K562 (cell line): ENCODE results near the gene SFT2D2.

ENCODE experiments used
- CBX5 ChIP-seq: IDR thresholded peaks from 2 replicates; pipeline ENCODE4 v1.6.1; 2014; ENCODE audit warnings: low read depth, borderline replicate concordance
- CHD2 ChIP-seq: IDR thresholded peaks from 2 replicates; pipeline ENCODE4 v1.6.1; 2011; ENCODE audit warnings: low read depth, low read length
- FOXJ3 ChIP-seq: sonication (generic); formaldehyde crosslinking; IDR thresholded peaks from 2 replicates; pipeline ENCODE4 v1.4.0; 2020; ENCODE audit warnings: mild to moderate bottlenecking, missing genetic modification reagents
- GABPA ChIP-seq: fragments of 200-800 bp; sonication (Bioruptor generic); conservative IDR thresholded peaks from 2 replicates; pipeline ENCODE4 v1.6.1; 2016; ENCODE audit warnings: low read depth, missing genetic modification characterization, missing compliant biosample characterization
- JUN ChIP-seq, 2 experiments: sonication (generic) in 1 of 2; formaldehyde crosslinking in 1 of 2; IDR thresholded peaks; 2 replicates each; pipeline versions ENCODE4 v1.6.1 to v1.8.0; 2012 to 2022; ENCODE audit warnings: borderline replicate concordance in 2 of 2, mild to moderate bottlenecking in 2 of 2, improper control_type of control experiment in 1 of 2, low read depth in 1 of 2, low read length in 1 of 2, missing genetic modification reagents in 1 of 2
- SIN3A ChIP-seq, 2 experiments: fragments of 150-350 bp in 1 of 2; IDR thresholded peaks; 2 replicates each; pipeline ENCODE4 v1.6.1; 2011 to 2016; ENCODE audit warnings: borderline replicate concordance in 2 of 2, low read depth in 2 of 2, low read length in 2 of 2, mild to moderate bottlenecking in 2 of 2, moderate library complexity in 2 of 2; ENCODE audit not compliant: control insufficient read depth in 1 of 2
- TF ChIP-seq, protein P1 (sequence below), 3 experiments: IDR thresholded peaks in 2 of 3; conservative IDR thresholded peaks in 1 of 3; 2 replicates each; pipeline ENCODE4 v1.5.1; 2011 to 2012; ENCODE audit warnings: low read length in 3 of 3, mild to moderate bottlenecking in 3 of 3, control low read depth in 2 of 3, improper control_type of control experiment in 1 of 3, inconsistent platforms in 1 of 3, low read depth in 1 of 3, mixed read lengths in 1 of 3, moderate library complexity in 1 of 3; ENCODE audit not compliant: insufficient read depth in 2 of 3
- TF ChIP-seq, protein P2 (sequence below): sonication (generic); formaldehyde crosslinking; IDR thresholded peaks from 2 replicates; pipeline ENCODE4 v1.8.1; 2022; ENCODE audit warnings: missing genetic modification reagents
- TF ChIP-seq, protein P3 (sequence below): sonication (generic); formaldehyde crosslinking; IDR thresholded peaks from 2 replicates; pipeline ENCODE4 v1.5.0; 2020; ENCODE audit warnings: missing genetic modification reagents
- TF ChIP-seq, protein P4 (sequence below): fragments of 450-650 bp; IDR thresholded peaks from 2 replicates; pipeline ENCODE4 v1.6.1; 2017; ENCODE audit warnings: antibody characterized with exemption, mild to moderate bottlenecking
- TF ChIP-seq, protein P5 (sequence below): fragments of 200-400 bp; formaldehyde crosslinking; IDR thresholded peaks from 2 replicates; pipeline ENCODE4 v1.6.1; 2017; ENCODE audit warnings: mild to moderate bottlenecking, low read depth, low read length, moderate library complexity

DNA sequence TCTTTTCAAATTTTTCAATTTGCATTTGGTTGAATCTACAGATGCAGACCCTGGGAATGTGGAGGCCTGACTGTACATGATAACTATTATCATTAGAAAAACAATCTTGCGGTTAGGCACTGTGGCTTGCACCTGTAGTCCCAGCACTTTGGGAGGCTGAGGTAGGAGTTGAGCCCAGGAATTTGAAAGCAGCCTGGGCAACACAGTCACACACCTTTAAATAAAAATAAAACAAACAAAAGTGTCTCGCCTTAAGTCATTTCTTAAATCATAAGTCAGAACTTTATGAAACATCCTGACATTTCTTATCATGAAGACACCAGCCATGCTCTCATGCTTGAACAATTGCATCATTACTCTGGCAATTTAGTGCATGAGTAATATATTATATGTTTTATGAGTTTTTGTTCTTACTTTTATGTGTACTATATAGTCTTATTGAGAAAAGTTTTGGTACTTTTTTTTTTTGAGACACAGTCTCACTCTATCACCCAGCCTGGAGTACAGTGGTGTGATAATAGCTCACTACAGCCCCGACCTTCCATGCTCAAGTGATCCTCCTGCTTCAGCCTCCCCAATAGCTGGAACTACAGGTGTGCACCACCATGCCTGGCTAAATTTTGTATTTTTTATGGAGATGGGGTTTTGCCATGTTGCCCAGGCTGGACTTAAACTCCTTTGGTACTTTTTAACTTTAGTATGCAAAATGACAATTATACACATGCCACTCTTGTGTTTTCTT is 62.7 kb downstream of the SFT2D2 start:
- no peak for TF ChIP-seq SIN3A (IDR thresholded peaks at IDR 0.05; ENCODE audit: borderline replicate concordance in 2 of 2, control insufficient read depth in 1 of 2, low read depth in 2 of 2, low read length in 2 of 2)
- no peak for TF ChIP-seq CHD2
- TF ChIP-seq, protein P1, sequence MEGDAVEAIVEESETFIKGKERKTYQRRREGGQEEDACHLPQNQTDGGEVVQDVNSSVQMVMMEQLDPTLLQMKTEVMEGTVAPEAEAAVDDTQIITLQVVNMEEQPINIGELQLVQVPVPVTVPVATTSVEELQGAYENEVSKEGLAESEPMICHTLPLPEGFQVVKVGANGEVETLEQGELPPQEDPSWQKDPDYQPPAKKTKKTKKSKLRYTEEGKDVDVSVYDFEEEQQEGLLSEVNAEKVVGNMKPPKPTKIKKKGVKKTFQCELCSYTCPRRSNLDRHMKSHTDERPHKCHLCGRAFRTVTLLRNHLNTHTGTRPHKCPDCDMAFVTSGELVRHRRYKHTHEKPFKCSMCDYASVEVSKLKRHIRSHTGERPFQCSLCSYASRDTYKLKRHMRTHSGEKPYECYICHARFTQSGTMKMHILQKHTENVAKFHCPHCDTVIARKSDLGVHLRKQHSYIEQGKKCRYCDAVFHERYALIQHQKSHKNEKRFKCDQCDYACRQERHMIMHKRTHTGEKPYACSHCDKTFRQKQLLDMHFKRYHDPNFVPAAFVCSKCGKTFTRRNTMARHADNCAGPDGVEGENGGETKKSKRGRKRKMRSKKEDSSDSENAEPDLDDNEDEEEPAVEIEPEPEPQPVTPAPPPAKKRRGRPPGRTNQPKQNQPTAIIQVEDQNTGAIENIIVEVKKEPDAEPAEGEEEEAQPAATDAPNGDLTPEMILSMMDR (IDR thresholded peaks at IDR 0.05 in 2 of 3, conservative IDR thresholded peaks at IDR 0.05 in 1 of 3; ENCODE audit: insufficient read depth in 2 of 3, low read depth in 1 of 3, low read length in 3 of 3), result no peak
- TF ChIP-seq GABPA, result no peak; the same call in 1 of the 2 replicates
- TF ChIP-seq JUN (IDR thresholded peaks at IDR 0.05; ENCODE audit: borderline replicate concordance, low read depth, low read length), result no peak
- TF ChIP-seq JUN (CRISPR knock-in tag; IDR thresholded peaks at IDR 0.05; ENCODE audit: borderline replicate concordance), result no peak
- TF ChIP-seq, protein P2, sequence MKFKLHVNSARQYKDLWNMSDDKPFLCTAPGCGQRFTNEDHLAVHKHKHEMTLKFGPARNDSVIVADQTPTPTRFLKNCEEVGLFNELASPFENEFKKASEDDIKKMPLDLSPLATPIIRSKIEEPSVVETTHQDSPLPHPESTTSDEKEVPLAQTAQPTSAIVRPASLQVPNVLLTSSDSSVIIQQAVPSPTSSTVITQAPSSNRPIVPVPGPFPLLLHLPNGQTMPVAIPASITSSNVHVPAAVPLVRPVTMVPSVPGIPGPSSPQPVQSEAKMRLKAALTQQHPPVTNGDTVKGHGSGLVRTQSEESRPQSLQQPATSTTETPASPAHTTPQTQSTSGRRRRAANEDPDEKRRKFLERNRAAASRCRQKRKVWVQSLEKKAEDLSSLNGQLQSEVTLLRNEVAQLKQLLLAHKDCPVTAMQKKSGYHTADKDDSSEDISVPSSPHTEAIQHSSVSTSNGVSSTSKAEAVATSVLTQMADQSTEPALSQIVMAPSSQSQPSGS, result no peak
- TF ChIP-seq, protein P3, sequence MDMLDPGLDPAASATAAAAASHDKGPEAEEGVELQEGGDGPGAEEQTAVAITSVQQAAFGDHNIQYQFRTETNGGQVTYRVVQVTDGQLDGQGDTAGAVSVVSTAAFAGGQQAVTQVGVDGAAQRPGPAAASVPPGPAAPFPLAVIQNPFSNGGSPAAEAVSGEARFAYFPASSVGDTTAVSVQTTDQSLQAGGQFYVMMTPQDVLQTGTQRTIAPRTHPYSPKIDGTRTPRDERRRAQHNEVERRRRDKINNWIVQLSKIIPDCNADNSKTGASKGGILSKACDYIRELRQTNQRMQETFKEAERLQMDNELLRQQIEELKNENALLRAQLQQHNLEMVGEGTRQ, result no peak
- no peak for TF ChIP-seq FOXJ3 (CRISPR knock-in tag)
- TF ChIP-seq, protein P4, sequence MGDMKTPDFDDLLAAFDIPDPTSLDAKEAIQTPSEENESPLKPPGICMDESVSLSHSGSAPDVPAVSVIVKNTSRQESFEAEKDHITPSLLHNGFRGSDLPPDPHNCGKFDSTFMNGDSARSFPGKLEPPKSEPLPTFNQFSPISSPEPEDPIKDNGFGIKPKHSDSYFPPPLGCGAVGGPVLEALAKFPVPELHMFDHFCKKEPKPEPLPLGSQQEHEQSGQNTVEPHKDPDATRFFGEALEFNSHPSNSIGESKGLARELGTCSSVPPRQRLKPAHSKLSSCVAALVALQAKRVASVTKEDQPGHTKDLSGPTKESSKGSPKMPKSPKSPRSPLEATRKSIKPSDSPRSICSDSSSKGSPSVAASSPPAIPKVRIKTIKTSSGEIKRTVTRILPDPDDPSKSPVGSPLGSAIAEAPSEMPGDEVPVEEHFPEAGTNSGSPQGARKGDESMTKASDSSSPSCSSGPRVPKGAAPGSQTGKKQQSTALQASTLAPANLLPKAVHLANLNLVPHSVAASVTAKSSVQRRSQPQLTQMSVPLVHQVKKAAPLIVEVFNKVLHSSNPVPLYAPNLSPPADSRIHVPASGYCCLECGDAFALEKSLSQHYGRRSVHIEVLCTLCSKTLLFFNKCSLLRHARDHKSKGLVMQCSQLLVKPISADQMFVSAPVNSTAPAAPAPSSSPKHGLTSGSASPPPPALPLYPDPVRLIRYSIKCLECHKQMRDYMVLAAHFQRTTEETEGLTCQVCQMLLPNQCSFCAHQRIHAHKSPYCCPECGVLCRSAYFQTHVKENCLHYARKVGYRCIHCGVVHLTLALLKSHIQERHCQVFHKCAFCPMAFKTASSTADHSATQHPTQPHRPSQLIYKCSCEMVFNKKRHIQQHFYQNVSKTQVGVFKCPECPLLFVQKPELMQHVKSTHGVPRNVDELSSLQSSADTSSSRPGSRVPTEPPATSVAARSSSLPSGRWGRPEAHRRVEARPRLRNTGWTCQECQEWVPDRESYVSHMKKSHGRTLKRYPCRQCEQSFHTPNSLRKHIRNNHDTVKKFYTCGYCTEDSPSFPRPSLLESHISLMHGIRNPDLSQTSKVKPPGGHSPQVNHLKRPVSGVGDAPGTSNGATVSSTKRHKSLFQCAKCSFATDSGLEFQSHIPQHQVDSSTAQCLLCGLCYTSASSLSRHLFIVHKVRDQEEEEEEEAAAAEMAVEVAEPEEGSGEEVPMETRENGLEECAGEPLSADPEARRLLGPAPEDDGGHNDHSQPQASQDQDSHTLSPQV, result no peak
- TF ChIP-seq CBX5, result no peak
- TF ChIP-seq, protein P5, sequence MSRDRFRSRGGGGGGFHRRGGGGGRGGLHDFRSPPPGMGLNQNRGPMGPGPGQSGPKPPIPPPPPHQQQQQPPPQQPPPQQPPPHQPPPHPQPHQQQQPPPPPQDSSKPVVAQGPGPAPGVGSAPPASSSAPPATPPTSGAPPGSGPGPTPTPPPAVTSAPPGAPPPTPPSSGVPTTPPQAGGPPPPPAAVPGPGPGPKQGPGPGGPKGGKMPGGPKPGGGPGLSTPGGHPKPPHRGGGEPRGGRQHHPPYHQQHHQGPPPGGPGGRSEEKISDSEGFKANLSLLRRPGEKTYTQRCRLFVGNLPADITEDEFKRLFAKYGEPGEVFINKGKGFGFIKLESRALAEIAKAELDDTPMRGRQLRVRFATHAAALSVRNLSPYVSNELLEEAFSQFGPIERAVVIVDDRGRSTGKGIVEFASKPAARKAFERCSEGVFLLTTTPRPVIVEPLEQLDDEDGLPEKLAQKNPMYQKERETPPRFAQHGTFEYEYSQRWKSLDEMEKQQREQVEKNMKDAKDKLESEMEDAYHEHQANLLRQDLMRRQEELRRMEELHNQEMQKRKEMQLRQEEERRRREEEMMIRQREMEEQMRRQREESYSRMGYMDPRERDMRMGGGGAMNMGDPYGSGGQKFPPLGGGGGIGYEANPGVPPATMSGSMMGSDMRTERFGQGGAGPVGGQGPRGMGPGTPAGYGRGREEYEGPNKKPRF, result no peak
